Measurements from ENCODE around the gene ST6GALNAC3.

DNA sequence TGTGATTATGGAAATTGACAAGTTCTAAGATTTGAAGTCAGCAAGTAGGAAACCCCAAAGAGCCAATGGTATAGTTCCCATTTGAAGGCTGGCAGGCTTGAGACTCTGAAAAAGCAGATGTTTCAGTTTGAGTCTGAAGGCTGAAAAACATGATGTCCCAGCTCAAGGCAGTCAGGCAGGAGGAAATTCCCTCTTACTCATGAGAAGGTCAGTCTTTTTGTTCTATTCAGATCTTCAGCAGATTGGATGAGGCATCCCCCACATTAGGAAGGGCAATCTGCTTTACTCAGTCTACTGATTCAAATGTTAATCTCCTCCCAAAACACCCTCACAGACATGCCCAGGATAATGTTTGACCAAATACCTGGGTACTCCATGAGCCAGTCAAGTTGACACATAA lies 420.3 kb downstream of the ST6GALNAC3 start:
- TF ChIP-seq, protein P1, sequence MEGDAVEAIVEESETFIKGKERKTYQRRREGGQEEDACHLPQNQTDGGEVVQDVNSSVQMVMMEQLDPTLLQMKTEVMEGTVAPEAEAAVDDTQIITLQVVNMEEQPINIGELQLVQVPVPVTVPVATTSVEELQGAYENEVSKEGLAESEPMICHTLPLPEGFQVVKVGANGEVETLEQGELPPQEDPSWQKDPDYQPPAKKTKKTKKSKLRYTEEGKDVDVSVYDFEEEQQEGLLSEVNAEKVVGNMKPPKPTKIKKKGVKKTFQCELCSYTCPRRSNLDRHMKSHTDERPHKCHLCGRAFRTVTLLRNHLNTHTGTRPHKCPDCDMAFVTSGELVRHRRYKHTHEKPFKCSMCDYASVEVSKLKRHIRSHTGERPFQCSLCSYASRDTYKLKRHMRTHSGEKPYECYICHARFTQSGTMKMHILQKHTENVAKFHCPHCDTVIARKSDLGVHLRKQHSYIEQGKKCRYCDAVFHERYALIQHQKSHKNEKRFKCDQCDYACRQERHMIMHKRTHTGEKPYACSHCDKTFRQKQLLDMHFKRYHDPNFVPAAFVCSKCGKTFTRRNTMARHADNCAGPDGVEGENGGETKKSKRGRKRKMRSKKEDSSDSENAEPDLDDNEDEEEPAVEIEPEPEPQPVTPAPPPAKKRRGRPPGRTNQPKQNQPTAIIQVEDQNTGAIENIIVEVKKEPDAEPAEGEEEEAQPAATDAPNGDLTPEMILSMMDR (IDR thresholded peaks at IDR 0.05 in 2 of 3, conservative IDR thresholded peaks at IDR 0.05 in 1 of 3; ENCODE audit: borderline replicate concordance in 1 of 3, insufficient read depth in 1 of 3, low read depth in 2 of 3, low read length in 2 of 3) = no peak
- TF ChIP-seq ZFX (IDR thresholded peaks at IDR 0.05) (no peak), RAD21 (IDR thresholded peaks at IDR 0.05; ENCODE audit: low read depth) (no peak), POLR2AphosphoS5 (IDR thresholded peaks at IDR 0.05; ENCODE audit: low read depth, low read length) (no peak), POLR2A (IDR thresholded peaks at IDR 0.05; ENCODE audit: borderline replicate concordance, extremely low read depth, insufficient read depth, insufficient read length) (no peak), EZH2phosphoT487 (IDR thresholded peaks at IDR 0.05; ENCODE audit: borderline replicate concordance) (no peak), TCF7L2 (IDR thresholded peaks at IDR 0.05; ENCODE audit: borderline replicate concordance, extremely low read depth, insufficient read depth, insufficient read length) (no peak), ELF1 (IDR thresholded peaks at IDR 0.05; ENCODE audit: borderline replicate concordance, low read depth) (no peak), EZH2 (IDR thresholded peaks at IDR 0.05) (no peak), SP1 (IDR thresholded peaks at IDR 0.05; ENCODE audit: low read depth) (no peak)
- TF ChIP-seq, protein P2, sequence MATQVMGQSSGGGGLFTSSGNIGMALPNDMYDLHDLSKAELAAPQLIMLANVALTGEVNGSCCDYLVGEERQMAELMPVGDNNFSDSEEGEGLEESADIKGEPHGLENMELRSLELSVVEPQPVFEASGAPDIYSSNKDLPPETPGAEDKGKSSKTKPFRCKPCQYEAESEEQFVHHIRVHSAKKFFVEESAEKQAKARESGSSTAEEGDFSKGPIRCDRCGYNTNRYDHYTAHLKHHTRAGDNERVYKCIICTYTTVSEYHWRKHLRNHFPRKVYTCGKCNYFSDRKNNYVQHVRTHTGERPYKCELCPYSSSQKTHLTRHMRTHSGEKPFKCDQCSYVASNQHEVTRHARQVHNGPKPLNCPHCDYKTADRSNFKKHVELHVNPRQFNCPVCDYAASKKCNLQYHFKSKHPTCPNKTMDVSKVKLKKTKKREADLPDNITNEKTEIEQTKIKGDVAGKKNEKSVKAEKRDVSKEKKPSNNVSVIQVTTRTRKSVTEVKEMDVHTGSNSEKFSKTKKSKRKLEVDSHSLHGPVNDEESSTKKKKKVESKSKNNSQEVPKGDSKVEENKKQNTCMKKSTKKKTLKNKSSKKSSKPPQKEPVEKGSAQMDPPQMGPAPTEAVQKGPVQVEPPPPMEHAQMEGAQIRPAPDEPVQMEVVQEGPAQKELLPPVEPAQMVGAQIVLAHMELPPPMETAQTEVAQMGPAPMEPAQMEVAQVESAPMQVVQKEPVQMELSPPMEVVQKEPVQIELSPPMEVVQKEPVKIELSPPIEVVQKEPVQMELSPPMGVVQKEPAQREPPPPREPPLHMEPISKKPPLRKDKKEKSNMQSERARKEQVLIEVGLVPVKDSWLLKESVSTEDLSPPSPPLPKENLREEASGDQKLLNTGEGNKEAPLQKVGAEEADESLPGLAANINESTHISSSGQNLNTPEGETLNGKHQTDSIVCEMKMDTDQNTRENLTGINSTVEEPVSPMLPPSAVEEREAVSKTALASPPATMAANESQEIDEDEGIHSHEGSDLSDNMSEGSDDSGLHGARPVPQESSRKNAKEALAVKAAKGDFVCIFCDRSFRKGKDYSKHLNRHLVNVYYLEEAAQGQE (IDR thresholded peaks at IDR 0.05; ENCODE audit: low read depth) = no peak
- TF ChIP-seq, protein P3, sequence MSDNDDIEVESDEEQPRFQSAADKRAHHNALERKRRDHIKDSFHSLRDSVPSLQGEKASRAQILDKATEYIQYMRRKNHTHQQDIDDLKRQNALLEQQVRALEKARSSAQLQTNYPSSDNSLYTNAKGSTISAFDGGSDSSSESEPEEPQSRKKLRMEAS (IDR thresholded peaks at IDR 0.05) = no peak
- TF ChIP-seq, protein P4, sequence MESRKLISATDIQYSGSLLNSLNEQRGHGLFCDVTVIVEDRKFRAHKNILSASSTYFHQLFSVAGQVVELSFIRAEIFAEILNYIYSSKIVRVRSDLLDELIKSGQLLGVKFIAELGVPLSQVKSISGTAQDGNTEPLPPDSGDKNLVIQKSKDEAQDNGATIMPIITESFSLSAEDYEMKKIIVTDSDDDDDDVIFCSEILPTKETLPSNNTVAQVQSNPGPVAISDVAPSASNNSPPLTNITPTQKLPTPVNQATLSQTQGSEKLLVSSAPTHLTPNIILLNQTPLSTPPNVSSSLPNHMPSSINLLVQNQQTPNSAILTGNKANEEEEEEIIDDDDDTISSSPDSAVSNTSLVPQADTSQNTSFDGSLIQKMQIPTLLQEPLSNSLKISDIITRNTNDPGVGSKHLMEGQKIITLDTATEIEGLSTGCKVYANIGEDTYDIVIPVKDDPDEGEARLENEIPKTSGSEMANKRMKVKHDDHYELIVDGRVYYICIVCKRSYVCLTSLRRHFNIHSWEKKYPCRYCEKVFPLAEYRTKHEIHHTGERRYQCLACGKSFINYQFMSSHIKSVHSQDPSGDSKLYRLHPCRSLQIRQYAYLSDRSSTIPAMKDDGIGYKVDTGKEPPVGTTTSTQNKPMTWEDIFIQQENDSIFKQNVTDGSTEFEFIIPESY (IDR thresholded peaks at IDR 0.05; ENCODE audit: extremely low read depth, insufficient replicate concordance, low read length) = no peak

All from HCT116 (cell line).